Muscle of leg (tissue), 9 donors: ENCODE results near the gene PLEKHM3. TPM values are rescaled to one million over a fixed set of nuclear protein-coding genes. Genes with fewer than 3 reads are reported as not detected.

Experiments
- polyA plus RNA-seq, 8 donors: library from polyadenylated mRNA; unstranded; fragments of 120-200 nt; gene quantifications; one replicate each; pipeline versions ENCODE4 v1.2.1 to v1.2.3, GENCODE V29; 2013; ENCODE audit warnings: inconsistent platforms in 1 of 8, low replicate concordance in 1 of 8; ENCODE audit not compliant: insufficient read length in 8 of 8, insufficient read depth in 1 of 8
- total RNA-seq: library from RNA; stranded (reverse); fragments of 120-200 nt; gene quantifications from one replicate; pipeline ENCODE4 v1.2.4, GENCODE V29; 2013

Gene PLEKHM3
- total and polyA plus RNA-seq, 9 donors: 6.2 to 9.5 (median 7.4) TPM

Other genes starting within 250 kb of the PLEKHM3 start
- gene CRYGD, start 99.0 kb upstream of the PLEKHM3 start, total RNA-seq: not detected
- gene CRYGD, start 99.0 kb upstream of the PLEKHM3 start, polyA plus RNA-seq: not detected
- not detected for gene CRYGC, start 104.3 kb upstream of the PLEKHM3 start, total RNA-seq
- gene CRYGC, start 104.3 kb upstream of the PLEKHM3 start, polyA plus RNA-seq: not detected
- not detected for gene CRYGB, start 120.6 kb upstream of the PLEKHM3 start, total RNA-seq
- not detected for gene CRYGB, start 120.6 kb upstream of the PLEKHM3 start, polyA plus RNA-seq
- gene CRYGA, start 138.1 kb upstream of the PLEKHM3 start, total RNA-seq: not detected
- gene CRYGA, start 138.1 kb upstream of the PLEKHM3 start, polyA plus RNA-seq: not detected
- not detected for gene C2orf80, start 164.5 kb upstream of the PLEKHM3 start, total RNA-seq
- gene C2orf80, start 164.5 kb upstream of the PLEKHM3 start, polyA plus RNA-seq: not detected
- 37.2 TPM for gene IDH1, start 229.5 kb upstream of the PLEKHM3 start, total RNA-seq
- 10 to 100 TPM; 33.3 to 43.7 (median 36.1) TPM for gene IDH1, start 229.5 kb upstream of the PLEKHM3 start, polyA plus RNA-seq
- 26.6 TPM for gene PIKFYVE, start 240.7 kb upstream of the PLEKHM3 start, total RNA-seq
- 10 to 100 TPM; 10.6 to 18.2 (median 15.4) TPM for gene PIKFYVE, start 240.7 kb upstream of the PLEKHM3 start, polyA plus RNA-seq